HCT116 (cell line): ENCODE measurements around the gene ATP8B3.

Experiments used
- ATF3 ChIP-seq: IDR thresholded peaks from 2 replicates; pipeline ENCODE4 v1.6.1; 2012
- CTCF ChIP-seq, 3 experiments: fragments of 200-600 bp in 1 of 3; sonication (generic) in 1 of 3; IDR thresholded peaks in 2 of 3; conservative IDR thresholded peaks in 1 of 3; 2 replicates each; pipeline ENCODE4 v1.5.1; 2012 to 2017; ENCODE audit warnings: low read depth in 2 of 3, low read length in 2 of 3, antibody characterized with exemption in 1 of 3, borderline replicate concordance in 1 of 3, control low read depth in 1 of 3, mild to moderate bottlenecking in 1 of 3, mixed read lengths in 1 of 3, mixed run types in 1 of 3, moderate library complexity in 1 of 3; ENCODE audit not compliant: insufficient read depth in 1 of 3
- EGR1 ChIP-seq: IDR thresholded peaks from 2 replicates; pipeline ENCODE4 v1.6.1; 2012; ENCODE audit warnings: low read depth
- ELF1 ChIP-seq: IDR thresholded peaks from 2 replicates; pipeline ENCODE4 v1.6.1; 2012; ENCODE audit warnings: low read depth, borderline replicate concordance
- EZH2phosphoT487 ChIP-seq: fragments of 200-600 bp; IDR thresholded peaks from 2 replicates; pipeline ENCODE4 v1.6.1; 2018; ENCODE audit warnings: antibody characterized with exemption, borderline replicate concordance
- MAX ChIP-seq: IDR thresholded peaks from 2 replicates; pipeline ENCODE4 v1.6.1; 2012
- POLR2A ChIP-seq: IDR thresholded peaks from 2 replicates; pipeline ENCODE4 v1.7.0; 2011; ENCODE audit warnings: borderline replicate concordance; ENCODE audit not compliant: insufficient read depth, insufficient read length; ENCODE audit errors: extremely low read depth
- POLR2AphosphoS5 ChIP-seq: IDR thresholded peaks from 2 replicates; pipeline ENCODE4 v1.6.1; 2011; ENCODE audit warnings: mild to moderate bottlenecking, low read depth, low read length, moderate library complexity
- REST ChIP-seq: IDR thresholded peaks from 2 replicates; pipeline ENCODE4 v1.6.1; 2012; ENCODE audit warnings: low read depth
- SP1 ChIP-seq: IDR thresholded peaks from 2 replicates; pipeline ENCODE4 v1.6.1; 2012; ENCODE audit warnings: low read depth
- SRF ChIP-seq: IDR thresholded peaks from 2 replicates; pipeline ENCODE4 v1.6.1; 2012; ENCODE audit warnings: low read depth
- TCF7L2 ChIP-seq: IDR thresholded peaks from 2 replicates; pipeline ENCODE4 v1.7.0; 2011; ENCODE audit warnings: borderline replicate concordance, inconsistent platforms; ENCODE audit not compliant: insufficient read depth, insufficient read length; ENCODE audit errors: extremely low read depth

- TF ChIP-seq CTCF (IDR thresholded peaks at IDR 0.05 in 2 of 3, conservative IDR thresholded peaks at IDR 0.05 in 1 of 3; ENCODE audit: borderline replicate concordance in 1 of 3, insufficient read depth in 1 of 3, low read depth in 2 of 3, low read length in 2 of 3) (peak in 2 of 3 experiments; percentile 18 to 39; a peak in 2 of 6 replicates), EGR1 (no peak), POLR2A (no peak), TCF7L2 (no peak), EZH2phosphoT487 (no peak), POLR2AphosphoS5 (no peak), ATF3 (no peak), REST (no peak), MAX (no peak), SP1 (no peak), SRF (no peak), ELF1 (no peak)
Measured at GRCh38 chr19:1811942-1812425, at the start of gene ATP8B3.
